ENCODE results near the gene ID4.
"Not testable (repeated sequence)": the region's sequence is repeated elsewhere in the genome, so short reads cannot be mapped to it uniquely, and the experiment has no call there.

The ID4 gene

DNA sequence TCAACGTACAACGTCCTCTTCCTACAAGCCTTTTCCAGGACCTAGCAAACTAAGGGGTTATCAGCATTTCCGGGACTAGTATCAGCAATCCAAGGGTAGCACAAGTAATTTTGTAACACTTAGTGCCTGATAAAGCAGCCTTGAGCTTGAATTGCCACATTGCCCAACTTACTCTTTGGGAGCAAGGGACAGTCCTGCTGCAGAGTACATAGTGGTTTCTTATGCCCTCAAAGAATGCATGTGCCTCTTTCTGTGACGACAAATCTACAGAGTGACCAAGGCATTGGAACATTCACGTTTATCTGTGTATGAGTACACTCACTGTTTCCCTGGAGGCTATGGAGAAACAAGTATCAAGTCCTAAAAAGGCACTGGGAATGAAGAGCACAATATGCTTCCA is 3.2 kb upstream of the ID4 start:
- DNase-seq, result no peak

DNA sequence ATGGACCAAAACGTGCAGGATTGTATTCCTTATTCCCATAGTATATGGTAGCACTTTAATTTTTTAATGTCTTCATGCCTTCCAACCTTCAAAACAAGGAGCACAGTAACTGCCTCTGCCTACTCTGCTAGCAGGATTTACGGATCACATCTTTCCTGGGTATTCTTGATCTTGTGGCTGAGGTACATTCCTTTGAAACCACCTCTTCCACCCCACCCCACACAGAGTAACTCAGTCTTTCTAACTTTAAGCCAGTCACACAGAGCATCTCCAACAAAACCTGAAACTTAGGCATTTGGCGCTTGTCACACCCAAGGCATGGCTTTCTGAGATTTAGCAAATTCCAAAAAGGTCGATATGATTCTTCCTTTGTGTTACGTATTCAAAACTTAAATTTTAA is 2.3 kb upstream of the ID4 start:
- no peak for DNase-seq

DNA sequence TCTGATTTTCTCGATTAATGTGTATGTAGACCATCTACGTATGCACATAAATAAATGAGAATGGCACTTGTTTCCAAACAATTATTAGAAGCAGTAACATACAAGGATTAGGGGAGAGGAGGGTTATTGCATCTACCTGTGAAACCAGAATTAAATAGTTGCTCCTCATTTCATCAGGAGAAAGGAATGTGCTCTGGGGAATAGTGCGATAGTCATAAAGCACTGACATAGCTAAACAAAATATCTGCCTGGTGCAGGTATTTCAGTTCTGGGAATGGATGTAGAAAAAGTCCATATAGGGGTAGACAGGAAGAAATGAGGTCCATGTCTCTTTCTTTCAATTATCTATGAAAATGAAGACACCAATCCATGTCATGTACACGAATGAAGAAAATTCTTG is 1.6 kb upstream of the ID4 start:
- no peak for DNase-seq

DNA sequence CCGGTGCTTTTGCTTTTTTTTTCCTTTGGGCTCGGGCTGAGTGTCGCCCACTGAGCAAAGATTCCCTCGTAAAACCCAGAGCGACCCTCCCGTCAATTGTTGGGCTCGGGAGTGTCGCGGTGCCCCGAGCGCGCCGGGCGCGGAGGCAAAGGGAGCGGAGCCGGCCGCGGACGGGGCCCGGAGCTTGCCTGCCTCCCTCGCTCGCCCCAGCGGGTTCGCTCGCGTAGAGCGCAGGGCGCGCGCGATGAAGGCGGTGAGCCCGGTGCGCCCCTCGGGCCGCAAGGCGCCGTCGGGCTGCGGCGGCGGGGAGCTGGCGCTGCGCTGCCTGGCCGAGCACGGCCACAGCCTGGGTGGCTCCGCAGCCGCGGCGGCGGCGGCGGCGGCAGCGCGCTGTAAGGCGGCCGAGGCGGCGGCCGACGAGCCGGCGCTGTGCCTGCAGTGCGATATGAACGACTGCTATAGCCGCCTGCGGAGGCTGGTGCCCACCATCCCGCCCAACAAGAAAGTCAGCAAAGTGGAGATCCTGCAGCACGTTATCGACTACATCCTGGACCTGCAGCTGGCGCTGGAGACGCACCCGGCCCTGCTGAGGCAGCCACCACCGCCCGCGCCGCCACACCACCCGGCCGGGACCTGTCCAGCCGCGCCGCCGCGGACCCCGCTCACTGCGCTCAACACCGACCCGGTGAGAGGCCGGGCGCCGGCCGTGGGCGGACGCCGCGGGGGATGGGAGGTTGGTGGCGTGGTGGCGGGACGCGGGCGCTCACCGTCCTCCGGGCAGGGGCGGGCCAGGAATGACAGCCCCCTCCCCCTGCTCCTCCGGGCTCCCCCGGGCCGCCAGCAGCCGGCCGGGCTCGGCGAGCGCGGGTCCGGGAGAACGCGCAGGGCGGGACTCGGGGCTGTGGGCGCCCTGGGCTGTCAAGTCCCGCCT is 606 bp downstream of the ID4 start:
- DNase-seq, result peak; percentile 48 to 78

DNA sequence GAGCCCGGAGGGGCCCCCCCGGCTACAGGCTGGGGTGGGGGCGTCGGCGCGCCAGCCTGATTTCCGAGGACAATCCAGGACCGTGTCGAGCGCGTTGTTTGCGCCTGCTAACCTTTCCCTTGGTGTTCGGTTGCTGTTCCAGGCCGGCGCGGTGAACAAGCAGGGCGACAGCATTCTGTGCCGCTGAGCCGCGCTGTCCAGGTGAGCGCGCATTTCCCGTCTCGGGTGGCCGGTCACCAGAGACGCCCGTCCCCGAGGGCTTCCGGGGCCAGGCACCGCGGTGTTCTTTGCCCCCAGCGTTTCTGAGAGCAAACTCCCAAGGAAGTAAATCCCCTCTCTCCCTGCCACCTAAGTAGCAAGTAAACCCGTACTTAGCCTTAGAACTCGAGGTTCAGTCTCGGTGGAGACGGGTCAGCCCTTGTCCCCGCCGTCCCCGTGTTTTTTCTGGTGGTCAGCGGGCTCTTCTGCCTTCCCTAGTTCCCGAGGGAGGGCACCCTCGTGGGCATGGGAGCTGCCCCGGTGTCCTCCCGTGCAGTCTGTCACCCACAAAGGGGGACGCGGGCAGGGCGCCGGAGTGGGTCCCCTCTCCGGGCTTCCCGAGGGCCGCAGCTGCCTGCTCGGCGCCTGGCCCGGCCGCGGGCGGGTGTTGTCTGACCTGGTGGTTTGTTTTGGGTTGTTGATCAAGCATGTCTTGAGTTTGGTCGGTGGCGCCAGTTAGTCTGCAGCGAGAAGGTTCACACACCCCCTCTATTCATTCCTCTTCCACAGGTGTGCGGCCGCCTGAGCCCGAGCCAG is 1.5 kb downstream of the ID4 start:
- DNase-seq, result peak; percentile 89 to 94

DNA sequence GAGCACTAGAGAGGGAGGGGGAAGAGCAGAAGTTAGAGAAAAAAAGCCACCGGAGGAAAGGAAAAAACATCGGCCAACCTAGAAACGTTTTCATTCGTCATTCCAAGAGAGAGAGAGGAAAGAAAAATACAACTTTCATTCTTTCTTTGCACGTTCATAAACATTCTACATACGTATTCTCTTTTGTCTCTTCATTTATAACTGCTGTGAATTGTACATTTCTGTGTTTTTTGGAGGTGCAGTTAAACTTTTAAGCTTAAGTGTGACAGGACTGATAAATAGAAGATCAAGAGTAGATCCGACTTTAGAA is 2.0 kb downstream of the ID4 start:
- no peak for DNase-seq

DNA sequence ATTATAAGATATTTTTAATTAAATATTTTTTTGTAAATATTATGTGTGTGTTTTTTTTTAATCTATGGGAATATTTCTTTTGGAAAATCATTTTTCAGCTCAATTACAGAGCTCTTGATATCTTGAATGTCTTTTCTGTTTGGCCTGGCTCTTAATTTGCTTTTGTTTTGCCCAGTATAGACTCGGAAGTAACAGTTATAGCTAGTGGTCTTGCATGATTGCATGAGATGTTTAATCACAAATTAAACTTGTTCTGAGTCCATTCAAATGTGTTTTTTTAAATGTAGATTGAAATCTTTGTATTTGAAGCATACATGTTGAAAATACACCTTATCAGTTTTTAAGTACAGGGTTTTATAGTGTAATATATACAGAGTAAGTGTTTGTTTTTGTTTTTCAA is 2.6 kb downstream of the ID4 start:
- DNase-seq, result peak in 1 of 2 experiments; percentile 22

DNA sequence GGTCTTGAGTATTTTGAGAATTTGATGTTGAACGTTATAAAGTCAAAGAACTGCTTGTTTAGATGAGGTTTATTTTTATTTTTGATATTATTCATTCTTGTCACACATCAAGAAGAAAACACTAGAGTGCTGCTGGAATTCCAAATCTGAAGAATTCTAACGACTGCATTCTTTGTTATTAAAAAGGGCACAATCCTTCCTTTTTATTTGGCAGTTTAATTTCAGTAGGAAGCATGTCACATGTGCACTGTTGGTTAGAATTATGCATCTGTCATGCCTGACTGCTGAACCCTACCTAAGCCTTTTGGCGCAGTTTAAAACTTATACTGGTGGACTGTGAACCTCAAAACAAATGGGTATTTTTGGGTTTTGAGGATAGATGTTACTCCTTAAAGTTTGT is 4.0 kb downstream of the ID4 start:
- peak in 1 of 2 experiments; percentile 14 for DNase-seq

DNA sequence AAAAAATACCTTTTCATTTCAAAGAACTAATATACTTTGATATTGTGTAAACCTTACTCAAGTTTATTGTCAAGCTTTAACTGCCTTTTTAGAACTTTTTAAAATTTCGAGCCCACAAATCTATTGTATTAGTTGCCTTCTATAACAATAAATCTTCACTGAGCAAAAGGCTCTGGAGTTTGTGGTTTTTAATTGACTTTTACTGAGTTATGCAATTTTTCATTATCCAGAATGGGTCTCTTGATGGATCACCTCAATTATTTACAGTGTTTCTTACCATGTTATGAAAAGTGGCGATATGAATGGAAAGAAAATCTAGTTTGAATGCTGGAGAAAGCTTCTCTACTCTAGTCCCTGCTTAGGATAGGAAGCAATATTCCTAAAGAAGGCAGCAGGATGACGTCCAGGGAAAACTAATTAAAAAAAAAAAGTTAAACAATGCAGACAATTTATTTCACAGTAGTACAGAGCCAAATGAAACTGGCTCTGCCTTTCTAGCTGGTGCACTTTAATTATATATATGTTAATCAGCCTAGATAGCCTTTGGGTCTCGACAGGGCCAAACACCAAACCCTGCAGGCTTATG is 5.0 kb downstream of the ID4 start:
- DNase-seq, result peak in 1 of 2 experiments; percentile 18

DNA sequence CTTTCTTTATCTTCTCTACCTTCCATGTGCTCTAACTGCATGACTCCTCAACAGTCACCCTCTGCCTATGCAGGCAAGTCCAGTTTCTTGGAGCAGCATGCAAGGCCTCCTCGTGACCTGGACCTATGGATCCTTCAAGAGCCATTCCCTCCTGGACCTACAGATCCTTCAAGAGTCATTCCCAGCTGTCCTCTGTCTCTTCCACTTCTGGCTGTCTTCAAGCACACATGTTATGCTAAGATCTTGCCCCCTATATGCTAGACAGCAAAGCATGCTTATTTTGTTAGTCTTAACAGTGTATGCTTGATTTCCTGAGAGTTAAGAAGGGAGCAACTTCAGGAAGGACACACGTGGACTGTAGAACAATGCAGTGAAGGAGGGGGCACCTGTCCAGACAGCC is 7.5 kb downstream of the ID4 start:
- DNase-seq, result no peak

DNA sequence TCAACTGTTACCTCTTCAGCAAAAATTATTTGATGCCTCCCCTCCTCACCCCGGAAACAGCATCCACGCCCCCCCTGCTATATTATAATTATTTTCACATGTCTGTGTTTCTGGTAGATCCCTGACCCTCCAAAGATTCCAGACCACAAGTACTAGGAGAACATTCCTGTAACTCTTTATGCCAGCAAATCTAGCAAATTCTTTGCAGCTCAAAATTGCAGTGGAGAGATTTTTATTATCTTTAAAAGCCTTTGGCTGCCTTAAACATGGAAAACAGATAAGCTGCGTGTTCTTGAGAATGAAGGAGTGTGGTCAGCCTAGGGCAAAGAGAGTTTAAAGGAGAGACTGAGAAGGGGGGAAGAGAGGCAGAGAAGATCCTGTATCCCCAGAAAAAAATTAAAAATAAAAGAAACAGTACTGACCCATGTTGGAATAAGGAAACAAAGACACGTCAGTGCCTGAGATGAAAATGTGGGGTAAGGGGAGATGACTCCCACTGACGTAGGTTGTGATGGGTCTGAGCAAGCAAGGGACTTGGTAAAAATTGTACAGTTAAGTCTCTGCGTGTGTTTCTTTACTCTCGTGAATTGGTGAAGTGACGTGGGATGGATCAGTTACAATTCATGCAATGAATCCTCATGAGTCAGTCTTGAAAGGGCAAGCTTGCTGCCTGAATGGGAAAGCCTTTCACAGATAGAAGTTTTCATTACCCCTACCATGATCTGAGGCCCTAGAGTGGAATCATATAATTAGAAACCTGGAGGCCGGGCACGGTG is 8.3 kb downstream of the ID4 start:
- DNase-seq, result no peak

DNA sequence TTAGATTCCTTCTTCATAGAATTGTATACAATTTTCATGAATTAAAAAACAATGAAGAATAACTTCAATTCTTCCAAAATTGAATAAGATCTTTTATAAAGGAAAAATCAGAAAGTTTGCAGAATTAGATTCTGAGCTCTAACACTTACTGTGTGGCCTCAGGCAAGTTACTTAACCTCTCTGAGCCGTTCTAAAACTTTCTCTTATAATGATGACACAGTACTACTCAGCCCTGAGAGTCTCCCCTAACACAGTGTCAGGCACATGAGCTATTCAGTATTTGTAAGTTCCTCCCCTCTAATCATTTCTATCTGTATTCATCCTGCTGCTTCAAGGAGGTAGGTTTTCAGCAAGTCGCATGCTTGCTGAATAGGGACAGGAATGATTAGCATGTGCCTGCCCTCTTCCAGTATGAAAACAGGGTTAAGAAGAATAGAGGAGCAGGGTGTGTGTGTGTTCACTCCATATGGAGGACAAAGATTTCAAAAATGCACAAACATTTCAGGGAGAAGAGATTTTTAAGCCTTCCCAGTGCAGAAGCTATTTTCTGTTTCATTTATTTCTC is 11.4 kb downstream of the ID4 start:
- DNase-seq, result no peak

DNA sequence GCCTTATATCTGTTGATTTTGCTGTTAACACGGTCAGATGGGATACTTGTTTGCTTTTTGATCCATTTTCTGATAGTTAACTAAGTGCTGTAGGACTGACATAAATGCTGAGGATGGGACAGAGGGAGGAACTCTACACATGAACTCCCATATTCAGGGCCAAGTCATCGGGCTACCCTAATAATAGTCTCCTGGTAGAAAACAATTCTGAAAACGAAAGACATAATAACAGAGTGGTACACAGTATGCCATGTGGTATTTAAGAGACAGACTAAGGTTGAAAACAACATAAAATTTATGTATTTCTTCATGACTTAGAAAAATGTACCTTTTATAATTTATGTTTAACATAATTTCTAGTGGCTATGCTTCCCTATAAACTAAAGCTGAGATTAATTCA is 12.0 kb downstream of the ID4 start:
- no peak for DNase-seq

DNA sequence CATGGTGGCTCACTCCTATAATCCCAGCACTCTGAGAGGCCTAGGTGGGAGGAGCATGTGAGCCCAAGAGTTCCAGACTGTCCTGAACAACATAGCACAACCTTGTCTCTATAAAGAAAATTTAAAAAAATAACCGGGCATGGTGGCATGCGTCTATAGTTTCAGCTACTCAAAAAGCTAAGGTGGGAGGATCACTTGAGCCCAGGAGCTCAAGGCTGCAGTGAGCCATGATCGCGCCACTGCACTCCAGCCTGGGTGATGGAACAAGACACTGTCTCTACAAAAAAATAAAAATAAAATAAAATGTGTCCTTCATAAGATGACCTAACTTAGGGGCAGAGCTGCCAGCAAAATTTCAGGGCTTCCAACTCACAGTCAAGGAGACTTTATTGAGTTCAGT is 12.6 kb downstream of the ID4 start:
- no peak for DNase-seq

DNA sequence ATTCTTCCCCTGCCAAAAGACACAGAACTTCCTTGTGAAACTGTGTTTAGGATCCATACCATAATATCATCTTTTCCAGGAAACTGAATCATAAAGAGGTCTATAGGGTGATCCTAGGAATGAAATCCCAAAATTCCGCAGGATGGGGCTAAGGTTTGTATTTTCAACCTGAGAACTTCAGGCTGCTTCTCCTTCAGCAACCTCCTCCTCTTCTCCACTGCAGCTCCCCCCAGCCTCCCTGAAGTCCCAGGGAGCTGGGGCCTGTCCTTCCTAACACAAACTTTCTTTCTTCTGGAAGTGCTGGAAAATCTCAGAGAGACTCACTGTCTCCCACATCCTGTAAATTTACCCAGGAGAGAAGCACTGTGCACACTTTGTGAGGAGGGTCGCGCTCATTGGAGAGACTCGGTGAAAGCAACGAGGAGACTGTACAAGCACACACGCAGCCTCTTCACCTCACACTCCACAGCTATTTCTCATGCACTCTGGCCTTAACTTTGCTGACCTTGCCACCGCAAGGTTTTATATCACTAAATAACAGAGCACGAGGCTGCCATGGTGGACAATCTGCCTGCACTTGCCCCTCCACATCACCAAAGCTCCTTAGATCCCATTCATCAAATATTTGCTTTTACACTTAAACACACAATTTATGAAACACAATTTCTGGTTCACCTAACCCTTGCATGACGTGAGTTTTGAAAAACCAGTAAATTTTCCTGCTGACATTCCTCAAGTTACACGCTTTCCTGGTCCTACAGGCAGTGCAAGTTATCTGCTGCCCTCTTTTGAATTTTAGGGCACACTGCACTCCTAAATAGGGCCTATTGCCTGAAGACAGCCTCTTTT is 14.3 kb downstream of the ID4 start:
- DNase-seq, result peak; percentile 48 to 79

DNA sequence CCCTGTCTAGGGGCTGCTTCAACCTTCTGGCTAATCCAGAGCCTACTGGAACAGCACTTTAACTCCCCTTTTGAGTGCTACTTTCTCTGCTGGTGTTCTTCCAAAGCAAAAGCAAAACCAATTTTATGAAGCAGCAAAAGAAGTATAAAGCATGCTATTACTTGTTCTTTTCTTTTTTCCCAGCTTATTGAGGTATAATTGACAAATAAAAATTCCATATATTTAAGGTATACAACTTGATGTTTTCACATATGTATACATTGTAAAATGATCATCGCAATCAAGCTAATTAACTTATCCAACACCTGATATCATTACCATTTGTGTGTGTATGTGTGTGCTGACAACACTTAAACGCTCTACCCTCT is 14.9 kb downstream of the ID4 start:
- no peak for DNase-seq

DNA sequence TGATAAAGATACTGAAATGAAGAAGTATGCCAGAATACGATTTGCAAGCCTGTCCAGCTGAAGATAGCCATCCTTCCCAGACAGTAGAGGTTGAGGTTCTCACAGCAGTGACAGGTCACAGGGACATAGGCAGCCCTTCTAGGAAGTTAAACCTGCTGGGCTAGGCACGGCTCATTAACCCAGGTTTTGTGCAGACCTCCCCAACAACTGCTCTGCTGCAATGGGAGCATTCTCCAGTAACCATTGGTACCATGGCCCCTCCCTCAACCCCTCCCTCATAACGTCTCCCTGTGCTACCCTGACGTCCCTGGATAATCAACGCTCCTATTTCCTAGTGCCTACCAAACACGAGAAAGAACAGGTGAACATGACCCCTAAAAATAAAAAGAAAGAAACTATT is 15.8 kb downstream of the ID4 start:
- DNase-seq, result no peak

DNA sequence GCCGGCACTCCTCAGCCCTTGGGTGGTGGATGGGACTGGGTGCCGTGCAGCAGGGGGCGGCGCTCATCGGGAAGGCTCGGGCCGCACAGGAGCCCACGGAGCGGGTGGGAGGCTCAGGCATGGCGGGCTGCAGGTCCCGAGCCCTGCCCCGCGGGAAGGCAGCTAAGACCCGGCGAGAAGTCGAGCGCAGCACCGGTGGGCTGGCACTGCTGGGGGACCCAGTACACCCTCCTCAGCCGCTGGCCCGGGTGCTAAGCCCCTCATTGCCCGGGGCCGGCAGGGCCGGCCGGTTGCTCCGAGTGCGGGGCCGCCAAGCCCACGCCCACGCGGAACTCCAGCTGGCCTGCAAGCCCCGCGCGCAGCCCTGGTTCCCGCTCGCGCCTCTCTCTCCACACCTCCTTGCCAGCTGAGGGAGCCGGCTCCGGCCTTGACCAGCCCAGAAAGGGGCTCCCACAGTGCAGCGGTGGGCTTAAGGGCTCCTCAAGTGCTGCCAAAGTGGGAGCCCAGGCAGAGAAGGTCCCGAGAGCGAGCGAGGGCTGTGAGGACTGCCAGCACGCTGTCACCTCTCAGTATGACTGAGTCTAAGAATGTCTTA is 17.3 kb downstream of the ID4 start:
- DNase-seq, result not testable (repeated sequence)

DNA sequence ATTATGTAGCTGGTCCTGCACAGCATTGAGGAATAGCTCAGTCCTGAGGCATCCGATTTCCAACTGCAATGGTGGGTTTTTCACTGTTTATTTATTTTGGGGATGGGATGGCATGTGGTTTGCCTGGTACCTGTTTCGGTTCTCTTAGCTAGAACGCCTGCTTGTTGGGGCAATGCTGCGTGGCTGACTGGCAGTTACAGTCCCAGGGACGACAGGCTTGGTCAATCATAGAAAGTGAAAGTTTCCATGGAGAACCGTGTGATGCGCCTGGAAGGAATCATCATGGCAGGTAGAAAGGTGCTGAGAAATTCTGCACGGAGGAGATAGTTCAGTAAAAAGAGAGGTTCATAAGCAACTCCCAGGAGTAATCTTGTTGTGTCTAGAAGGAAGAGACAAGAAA is 18.4 kb downstream of the ID4 start:
- DNase-seq, result no peak

DNA sequence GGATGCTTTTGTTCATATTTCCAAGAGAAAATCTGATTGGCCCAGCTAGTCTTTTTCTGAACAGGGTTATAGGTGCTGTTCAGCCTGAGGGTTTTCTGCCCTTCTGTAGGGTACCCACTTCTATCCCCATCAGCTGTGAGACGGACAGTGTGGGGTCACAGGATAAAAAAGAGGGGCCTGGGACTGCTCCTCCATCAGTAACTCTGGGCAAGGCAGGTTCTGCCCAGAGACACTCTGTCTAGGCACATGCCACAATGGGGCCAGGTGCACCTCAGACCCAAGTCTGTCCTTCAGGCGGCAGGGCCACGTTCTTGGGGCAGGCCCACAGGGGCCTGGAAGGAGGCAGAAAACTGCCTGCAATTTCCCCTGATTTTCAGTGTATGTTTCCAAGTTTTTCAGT is 20.0 kb downstream of the ID4 start:
- DNase-seq, result no peak

DNA sequence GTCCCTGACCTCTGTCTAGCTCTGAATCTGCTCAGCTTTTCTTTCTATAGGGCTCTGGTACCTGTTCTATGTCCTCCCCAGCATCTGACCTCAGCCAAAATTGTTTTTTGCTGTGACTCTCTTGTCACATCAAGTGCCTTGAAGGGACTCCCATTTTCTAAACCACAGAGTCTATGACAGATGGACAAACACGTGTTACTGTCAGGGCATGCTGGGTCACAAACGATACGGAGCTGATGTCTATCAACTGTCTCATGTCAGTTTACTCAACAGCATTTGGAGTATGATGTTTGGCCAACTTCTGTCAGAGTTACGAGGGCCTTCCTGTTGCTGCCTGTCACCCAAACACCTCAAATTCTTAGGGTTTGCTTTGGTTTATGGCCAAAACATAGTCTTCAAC is 20.5 kb downstream of the ID4 start:
- no peak for DNase-seq

All from NCI-H526 (cell line).